DMS79 (cell line): ENCODE measurements around the gene AKT3.

Experiments used
- DNase-seq: peaks from one replicate; lab custom pipeline; 2025; lab: John Stamatoyannopoulos, UW

AKT3 gene

GRCh38 chr1:243550276-243550675 lies 299.8 kb downstream of the AKT3 start:
- no peak for DNase-seq

- no peak for DNase-seq
These were observed 300.3 kb downstream of the AKT3 start for GRCh38 chr1:243549791-243550190.

GRCh38 chr1:243549108-243549507 lies 300.9 kb downstream of the AKT3 start:
- DNase-seq: no peak

GRCh38 chr1:243548516-243548915 lies 301.5 kb downstream of the AKT3 start:
- DNase-seq: no peak

- no peak for DNase-seq
These were observed 302.2 kb downstream of the AKT3 start for GRCh38 chr1:243547891-243548290.

GRCh38 chr1:243546457-243546856 lies 303.6 kb downstream of the AKT3 start:
- DNase-seq: no peak

- no peak for DNase-seq
These were observed 306.5 kb downstream of the AKT3 start for GRCh38 chr1:243543501-243543900.

GRCh38 chr1:243542739-243543415 lies 307.2 kb downstream of the AKT3 start:
- DNase-seq: no peak

GRCh38 chr1:243539636-243540035 lies 310.4 kb downstream of the AKT3 start:
- no peak for DNase-seq

GRCh38 chr1:243535014-243535413 lies 315.0 kb downstream of the AKT3 start:
- DNase-seq: no peak

- no peak for DNase-seq
These were observed 320.5 kb downstream of the AKT3 start for GRCh38 chr1:243529512-243529911.

GRCh38 chr1:243528459-243529121 lies 321.5 kb downstream of the AKT3 start:
- DNase-seq: no peak

- no peak for DNase-seq
These were observed 323.9 kb downstream of the AKT3 start for GRCh38 chr1:243526180-243526579.

- DNase-seq: no peak
These were observed 325.0 kb downstream of the AKT3 start for GRCh38 chr1:243525085-243525487.

GRCh38 chr1:243523766-243524165 lies 326.3 kb downstream of the AKT3 start:
- no peak for DNase-seq

GRCh38 chr1:243520831-243521230 lies 329.2 kb downstream of the AKT3 start:
- DNase-seq: no peak

GRCh38 chr1:243514927-243515326 lies 335.1 kb downstream of the AKT3 start:
- no peak for DNase-seq

- no peak for DNase-seq
These were observed 336.1 kb downstream of the AKT3 start for GRCh38 chr1:243513726-243514491.

GRCh38 chr1:243510928-243511327 lies 339.1 kb downstream of the AKT3 start:
- DNase-seq: no peak

- DNase-seq: no peak
These were observed 341.1 kb downstream of the AKT3 start for GRCh38 chr1:243508943-243509342.

- no peak for DNase-seq
These were observed 341.7 kb downstream of the AKT3 start for GRCh38 chr1:243508303-243508713.

- DNase-seq: no peak
These were observed 342.3 kb downstream of the AKT3 start for GRCh38 chr1:243507672-243508302.
